OCI-LY1 (cell line): ENCODE results near the gene NCDN.

Experiments used
- CTCF ChIP-seq: fragments of 200-600 bp; sonication (generic), shearing (Covaris generic); IDR thresholded peaks from 2 replicates; pipeline ENCODE4 v1.5.1; 2017; ENCODE audit warnings: mild to moderate bottlenecking, antibody characterized with exemption, low read length, moderate library complexity, mixed read lengths
- EZH2 ChIP-seq: fragments of 200-600 bp; sonication (generic), shearing (Covaris generic); IDR thresholded peaks from 2 replicates; pipeline ENCODE4 v1.8.0; 2017; ENCODE audit warnings: borderline replicate concordance, mixed run types, mild to moderate bottlenecking, antibody characterized with exemption, low read length, moderate library complexity, mixed read lengths

- TF ChIP-seq EZH2 (no peak), CTCF (no peak)
These were observed 29.2 kb downstream of the NCDN start for GRCh38 chr1:35586808-35587207.
